BLaER1 treated with 17β-estradiol and CSF1 and Interleukin-3, amounts not matched to agents 10 nM and 100 nM (cell line): ENCODE data around the gene MAGI1.
A peak's percentile ranks its signal among the peaks of the same experiment; 100 is the strongest.

Experiments
- H3K27ac ChIP-seq, 11 experiments: shearing (Covaris generic); formaldehyde crosslinking; 2 replicates each; pipeline ENCODE4 v1.8.1; 2022
- H3K27me3 ChIP-seq, 11 experiments: shearing (Covaris generic); formaldehyde crosslinking; 2 replicates each; pipeline ENCODE4 v1.8.1; 2022
- H3K36me3 ChIP-seq, 11 experiments: shearing (Covaris generic); formaldehyde crosslinking; 2 replicates each; pipeline ENCODE4 v1.8.1; 2022
- H3K4me1 ChIP-seq, 10 experiments: shearing (Covaris generic); formaldehyde crosslinking; 2 replicates each; pipeline ENCODE4 v1.8.1; 2022
- H3K4me2 ChIP-seq, 11 experiments: shearing (Covaris generic); formaldehyde crosslinking; 2 replicates each; pipeline ENCODE4 v1.8.1; 2022
- H3K4me3 ChIP-seq, 10 experiments: shearing (Covaris generic); formaldehyde crosslinking; 2 replicates each; pipeline ENCODE4 v1.8.1; 2022
- H3K9ac ChIP-seq, 11 experiments: shearing (Covaris generic); formaldehyde crosslinking; 2 replicates each; pipeline ENCODE4 v1.8.1; 2022
- H3K9me3 ChIP-seq, 11 experiments: shearing (Covaris generic); formaldehyde crosslinking; replicated peaks in 1 of 11; 2 replicates each; pipeline ENCODE4 v1.8.1; 2022
- H4K20me1 ChIP-seq, 11 experiments: shearing (Covaris generic); formaldehyde crosslinking; 2 replicates each; pipeline ENCODE4 v1.8.1; 2022
- Cebpa-rat ChIP-seq, 11 experiments: shearing (Covaris generic); IDR thresholded peaks; 2 replicates each; pipeline ENCODE4 v1.8.1; 2022

Gene MAGI1

GRCh38 chr3:65974509-65974908 is 64.2 kb downstream of the MAGI1 start:
- no peaks in the 10 kb centered on the region for H4K20me1 ChIP-seq
- peaks cover 9 to 15% (median 11%) of the 10 kb centered on the region in 10 experiments for H3K4me1 ChIP-seq
- peaks cover 0 to 3% (median 0%) of the 10 kb centered on the region in 11 experiments; a peak in 2 of 22 replicates for H3K9me3 ChIP-seq
- H3K9ac ChIP-seq = no peak overlapping the region
- no peaks in the 10 kb centered on the region for H3K36me3 ChIP-seq
- no peak overlapping the region for H3K4me3 ChIP-seq
- H3K27ac ChIP-seq = no peak overlapping the region
- no peak for TF ChIP-seq Cebpa-rat (IDR thresholded peaks at IDR 0.05)
- H3K4me2 ChIP-seq = no peak overlapping the region
- H3K27me3 ChIP-seq = no peaks in the 10 kb centered on the region

- Histone ChIP-seq H3K27me3 (no peaks in the 10 kb centered on the region), H3K4me3 (no peak overlapping the region), H4K20me1 (no peaks in the 10 kb centered on the region), H3K27ac (no peak overlapping the region), H3K4me1 (peaks cover 0 to 6% (median 2%) of the 10 kb centered on the region in 10 experiments; a peak in 7 of 20 replicates), H3K36me3 (no peaks in the 10 kb centered on the region), H3K9me3 (peaks cover 0 to 3% (median 0%) of the 10 kb centered on the region in 11 experiments; a peak in 2 of 22 replicates), H3K9ac (no peak overlapping the region), H3K4me2 (no peak overlapping the region)
- no peak for TF ChIP-seq Cebpa-rat (IDR thresholded peaks at IDR 0.05)
Observed at GRCh38 chr3:65972765-65973164, 66.0 kb downstream of the MAGI1 start.

- TF ChIP-seq Cebpa-rat (IDR thresholded peaks at IDR 0.05) = no peak
- H3K4me1 ChIP-seq = peaks cover 0 to 6% (median 2%) of the 10 kb centered on the region in 10 experiments; a peak in 7 of 20 replicates
- H3K4me2 ChIP-seq = no peak overlapping the region
- H3K27me3 ChIP-seq = no peaks in the 10 kb centered on the region
- H3K9me3 ChIP-seq = peaks cover 0 to 3% (median 0%) of the 10 kb centered on the region in 11 experiments; a peak in 1 of 22 replicates
- H3K36me3 ChIP-seq = no peaks in the 10 kb centered on the region
- H3K4me3 ChIP-seq = no peak overlapping the region
- no peak overlapping the region for H3K27ac ChIP-seq
- no peak overlapping the region for H3K9ac ChIP-seq
- no peaks in the 10 kb centered on the region for H4K20me1 ChIP-seq
Observed at GRCh38 chr3:65971293-65972252, 67.1 kb downstream of the MAGI1 start.

- no peak for TF ChIP-seq Cebpa-rat (IDR thresholded peaks at IDR 0.05)
- Histone ChIP-seq H3K36me3 (no peaks in the 10 kb centered on the region), H3K4me2 (peak overlapping the region in 6 of 11 experiments; percentile 6 to 23 (median 14); a peak in 8 of 22 replicates), H4K20me1 (no peaks in the 10 kb centered on the region), H3K4me1 (peaks cover 2 to 17% (median 7%) of the 10 kb centered on the region in 10 experiments; a peak in 15 of 20 replicates), H3K4me3 (no peak overlapping the region), H3K9me3 (peaks cover 0 to 3% (median 0%) of the 10 kb centered on the region in 11 experiments; a peak in 1 of 22 replicates), H3K9ac (no peak overlapping the region), H3K27me3 (no peaks in the 10 kb centered on the region), H3K27ac (no peak overlapping the region)
Observed at GRCh38 chr3:65968996-65969395, 69.7 kb downstream of the MAGI1 start.

- no peaks in the 10 kb centered on the region for H3K36me3 ChIP-seq
- peaks cover 0 to 4% (median 0%) of the 10 kb centered on the region in 11 experiments; a peak in 1 of 22 replicates for H3K9me3 ChIP-seq
- no peaks in the 10 kb centered on the region for H4K20me1 ChIP-seq
- H3K27me3 ChIP-seq = no peaks in the 10 kb centered on the region
- no peak for TF ChIP-seq Cebpa-rat (IDR thresholded peaks at IDR 0.05)
- peaks cover 5 to 32% (median 12%) of the 10 kb centered on the region in 10 experiments; a peak in 15 of 20 replicates for H3K4me1 ChIP-seq
- H3K9ac ChIP-seq = no peak overlapping the region
- no peak overlapping the region for H3K27ac ChIP-seq
- no peak overlapping the region for H3K4me3 ChIP-seq
- H3K4me2 ChIP-seq = no peak overlapping the region
Observed at GRCh38 chr3:65967451-65967850, 71.3 kb downstream of the MAGI1 start.

- peak overlapping the region in 5 of 11 experiments; percentile 58 to 77 (median 73); a peak in 9 of 22 replicates for H3K4me2 ChIP-seq
- H3K9ac ChIP-seq = no peak overlapping the region
- H3K27ac ChIP-seq = no peak overlapping the region
- H3K27me3 ChIP-seq = no peaks in the 10 kb centered on the region
- H3K4me1 ChIP-seq = peaks cover 5 to 40% (median 12%) of the 10 kb centered on the region in 10 experiments; a peak in 15 of 20 replicates
- no peaks in the 10 kb centered on the region for H4K20me1 ChIP-seq
- H3K9me3 ChIP-seq = peaks cover 0 to 5% (median 0%) of the 10 kb centered on the region in 11 experiments; a peak in 1 of 22 replicates
- no peaks in the 10 kb centered on the region for H3K36me3 ChIP-seq
- no peak overlapping the region for H3K4me3 ChIP-seq
- TF ChIP-seq Cebpa-rat (IDR thresholded peaks at IDR 0.05) = no peak
Observed at GRCh38 chr3:65964838-65965237, 73.9 kb downstream of the MAGI1 start.

- no peaks in the 10 kb centered on the region for H4K20me1 ChIP-seq
- peaks cover under 1 to 37% (median 12%) of the 10 kb centered on the region in 10 experiments; a peak in 15 of 20 replicates for H3K4me1 ChIP-seq
- no peaks in the 10 kb centered on the region for H3K27me3 ChIP-seq
- no peak overlapping the region for H3K4me3 ChIP-seq
- peaks cover 0 to 5% (median 0%) of the 10 kb centered on the region in 11 experiments; a peak in 1 of 22 replicates for H3K9me3 ChIP-seq
- H3K36me3 ChIP-seq = no peaks in the 10 kb centered on the region
- H3K4me2 ChIP-seq = peak overlapping the region in 7 of 11 experiments; percentile 9 to 77 (median 62); a peak in 12 of 22 replicates
- H3K9ac ChIP-seq = no peak overlapping the region
- H3K27ac ChIP-seq = peak overlapping the region in 3 of 11 experiments; percentile 30 to 39 (median 36); a peak in 3 of 22 replicates
- no peak for TF ChIP-seq Cebpa-rat (IDR thresholded peaks at IDR 0.05)
Observed at GRCh38 chr3:65963787-65964677, 74.7 kb downstream of the MAGI1 start.

GRCh38 chr3:65961733-65962132 is 77.0 kb downstream of the MAGI1 start:
- no peak overlapping the region for H3K4me3 ChIP-seq
- peaks cover 0 to 34% (median 12%) of the 10 kb centered on the region in 10 experiments; a peak in 13 of 20 replicates for H3K4me1 ChIP-seq
- H3K9ac ChIP-seq = no peak overlapping the region
- no peak for TF ChIP-seq Cebpa-rat (IDR thresholded peaks at IDR 0.05)
- H3K36me3 ChIP-seq = no peaks in the 10 kb centered on the region
- H4K20me1 ChIP-seq = no peaks in the 10 kb centered on the region
- no peak overlapping the region for H3K4me2 ChIP-seq
- H3K9me3 ChIP-seq = peaks cover 0 to 5% (median 0%) of the 10 kb centered on the region in 11 experiments; a peak in 1 of 22 replicates
- no peaks in the 10 kb centered on the region for H3K27me3 ChIP-seq
- no peak overlapping the region for H3K27ac ChIP-seq
